Jurkat, Clone E6-1 (cell line): Measurements from ENCODE around the gene NAPB. TPM values are rescaled to one million over a fixed set of nuclear protein-coding genes. Genes with fewer than 3 reads are reported as not detected.
A peak's percentile ranks its signal among the peaks of the same experiment; 100 is the strongest.
"Not testable (repeated sequence)": the region's sequence is repeated elsewhere in the genome, so short reads cannot be mapped to it uniquely, and the experiment has no call there.

Source experiments
- DNase-seq: peaks from one replicate; pipeline ENCODE4 v3.0.0-alpha.2; 2011; ENCODE audit warnings: low read depth, low spot score
- H3K4me3 ChIP-seq: 2 replicates; pipeline ENCODE4 v1.5.1; 2011; ENCODE audit warnings: mild to moderate bottlenecking, low read length, control low read depth, moderate library complexity
- polyA plus RNA-seq: library from polyadenylated mRNA; unstranded; fragments of >200 nt; gene quantifications from one replicate; pipeline ENCODE4 v1.2.1, GENCODE V29; 2012; ENCODE audit warnings: missing spikeins; ENCODE audit not compliant: insufficient read length, insufficient read depth

NAPB gene
- polyA plus RNA-seq = 8.5 TPM

GRCh38 chr20:23420943-23421931, at the start of gene NAPB:
Gene NAPB, minus strand, starts transcription at chr20:23421488. Its CDS starts 86 bp downstream, at chr20:23421402.
- peak; percentile 92 for DNase-seq
- H3K4me3 ChIP-seq = peak within 1 kb of the TSS; percentile 83

DNA sequence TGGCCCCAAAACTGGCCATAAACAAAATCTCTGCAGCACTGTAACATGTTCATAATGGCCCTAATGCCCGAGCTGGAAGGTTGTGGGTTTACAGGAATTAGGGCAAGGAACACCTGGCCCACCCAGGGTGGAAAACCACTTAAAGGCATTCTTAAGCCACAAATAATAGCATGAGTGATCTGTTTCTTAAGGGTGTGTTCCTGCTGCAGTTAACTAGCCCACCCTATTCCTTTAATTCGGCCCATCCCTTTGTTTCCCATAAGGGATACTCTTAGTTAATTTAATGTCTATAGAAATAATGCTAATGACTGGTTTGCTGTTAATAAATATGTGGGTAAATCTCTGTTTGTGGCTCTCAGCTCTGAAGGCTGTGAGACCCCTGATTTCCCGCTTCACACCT, 45.7 kb upstream of the NAPB start:
- DNase-seq = not testable (repeated sequence)

DNA sequence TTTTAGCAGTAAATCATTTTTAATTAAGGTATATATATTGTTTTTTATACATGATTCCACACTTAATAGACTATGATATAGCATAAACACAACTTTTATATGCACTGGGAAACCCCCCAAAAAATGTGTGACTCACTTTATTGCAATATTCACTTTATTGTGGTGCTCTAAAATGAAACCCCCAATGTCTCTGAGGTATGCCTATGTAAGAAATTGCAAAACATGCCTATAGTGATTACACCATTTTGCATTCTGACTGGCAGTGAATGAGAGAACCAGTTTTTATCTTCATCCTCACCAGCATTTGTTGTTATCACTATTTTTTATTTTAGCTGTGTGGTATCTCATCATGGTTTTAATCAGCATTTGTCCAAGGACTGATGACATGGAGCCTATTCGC, 39.9 kb upstream of the NAPB start:
- DNase-seq = no peak
- no peak overlapping the region for H3K4me3 ChIP-seq

More for the DNA sequence above, 45.7 kb upstream of the NAPB start:
- not testable (repeated sequence) for H3K4me3 ChIP-seq

- no peak for DNase-seq
- H3K4me3 ChIP-seq = no peak overlapping the region
These were observed 38.3 kb upstream of the NAPB start for GRCh38 chr20:23459461-23460150.

DNA sequence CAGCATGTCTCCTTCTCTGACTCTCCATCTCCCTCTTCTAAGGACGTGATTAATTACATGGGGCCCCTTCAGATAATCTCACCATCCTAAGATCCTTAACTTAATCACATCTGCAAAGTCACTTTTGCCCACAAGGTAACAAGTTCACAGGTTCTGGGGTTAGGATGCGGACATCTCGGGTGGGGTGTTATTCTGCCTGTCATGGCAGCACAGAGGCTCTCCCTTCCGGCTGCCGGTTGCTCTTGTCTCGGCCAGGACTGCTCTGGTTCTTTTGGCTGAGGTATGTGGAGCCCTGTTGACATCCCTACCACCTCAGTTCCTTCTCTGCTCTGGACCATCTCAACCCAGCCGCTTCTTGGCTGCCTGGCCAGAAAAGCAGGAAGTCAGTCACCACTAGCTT, 35.6 kb upstream of the NAPB start:
- H3K4me3 ChIP-seq = no peak overlapping the region
- DNase-seq = no peak

DNA sequence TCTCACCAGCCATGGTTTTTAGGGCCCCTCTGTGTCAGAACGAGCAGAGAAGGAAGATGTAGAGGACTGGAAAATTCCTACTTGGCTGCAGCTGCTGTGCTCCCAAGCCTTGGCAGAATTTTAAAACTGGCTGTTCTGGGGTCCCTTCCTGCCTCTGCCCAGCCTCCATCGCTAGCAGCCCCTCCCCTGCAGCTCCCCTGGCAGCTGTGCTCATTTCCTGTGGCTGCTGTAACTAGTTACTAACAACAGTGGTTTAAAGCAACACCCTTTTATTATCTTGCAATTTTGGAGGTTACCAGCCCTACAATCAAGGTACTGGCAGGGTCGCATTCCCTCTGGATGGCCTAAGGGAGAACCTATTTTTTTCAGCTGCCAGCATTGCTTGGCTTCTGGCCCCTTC, 35.1 kb upstream of the NAPB start:
- H3K4me3 ChIP-seq = no peak overlapping the region; the same call in 1 of the 2 replicates
- peak; percentile 58 for DNase-seq

- H3K4me3 ChIP-seq = no peak overlapping the region
- DNase-seq = peak; percentile 28
These were observed 34.4 kb upstream of the NAPB start for GRCh38 chr20:23455639-23456038.

GRCh38 chr20:23454816-23455215, 33.5 kb upstream of the NAPB start:
- DNase-seq = no peak
- H3K4me3 ChIP-seq = no peak overlapping the region

DNA sequence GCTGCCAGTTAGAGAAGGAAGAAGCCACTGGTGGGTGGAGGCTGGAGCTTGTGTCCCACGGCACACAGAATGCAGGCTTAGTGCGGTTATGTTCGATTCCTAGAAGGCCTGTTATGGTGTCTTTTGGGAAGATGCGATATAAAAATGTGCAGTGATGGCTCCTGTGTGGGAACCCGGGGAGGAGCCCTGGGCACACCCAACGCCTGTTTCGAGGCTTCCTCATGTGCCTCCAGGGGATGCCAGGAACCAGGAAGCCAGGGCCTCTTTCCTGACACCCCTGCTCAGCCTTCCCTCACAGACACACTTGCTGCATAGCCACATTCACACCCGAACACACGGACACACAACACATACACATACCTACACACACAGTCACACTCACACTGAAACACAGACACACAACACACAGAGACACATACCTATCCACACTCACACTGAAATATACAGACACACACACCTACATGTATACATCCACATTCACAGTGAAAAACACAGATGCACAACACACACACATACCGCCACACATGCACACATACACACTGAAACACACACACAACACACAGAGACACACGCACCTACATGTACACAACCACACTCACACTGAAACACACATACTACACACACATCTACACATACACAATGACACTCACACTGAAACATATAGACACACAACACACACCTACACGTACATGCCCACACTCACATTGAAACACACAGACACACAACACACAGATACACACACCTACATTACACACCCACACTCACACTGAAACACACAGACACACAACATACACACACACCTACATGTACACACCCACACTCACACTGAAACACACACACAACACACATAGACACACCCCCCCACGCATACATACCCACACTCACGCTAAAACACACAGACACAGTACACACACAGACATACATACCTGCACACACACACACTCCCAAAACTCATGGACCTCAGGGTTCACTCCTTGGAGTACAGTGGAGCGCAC, 32.6 kb upstream of the NAPB start:
- DNase-seq = no peak

GRCh38 chr20:23452776-23453175, 31.5 kb upstream of the NAPB start, which contains the start of gene CST11:
Gene CST11, minus strand, starts transcription at chr20:23452876. Its CDS starts 65 bp downstream, at chr20:23452811.
- DNase-seq = no peak
- no peak within 1 kb of the TSS for H3K4me3 ChIP-seq

More for the DNA sequence above, 32.6 kb upstream of the NAPB start:
- no peak overlapping the region for H3K4me3 ChIP-seq

GRCh38 chr20:23451956-23452487, 30.7 kb upstream of the NAPB start:
- H3K4me3 ChIP-seq = no peak overlapping the region
- DNase-seq = no peak

DNA sequence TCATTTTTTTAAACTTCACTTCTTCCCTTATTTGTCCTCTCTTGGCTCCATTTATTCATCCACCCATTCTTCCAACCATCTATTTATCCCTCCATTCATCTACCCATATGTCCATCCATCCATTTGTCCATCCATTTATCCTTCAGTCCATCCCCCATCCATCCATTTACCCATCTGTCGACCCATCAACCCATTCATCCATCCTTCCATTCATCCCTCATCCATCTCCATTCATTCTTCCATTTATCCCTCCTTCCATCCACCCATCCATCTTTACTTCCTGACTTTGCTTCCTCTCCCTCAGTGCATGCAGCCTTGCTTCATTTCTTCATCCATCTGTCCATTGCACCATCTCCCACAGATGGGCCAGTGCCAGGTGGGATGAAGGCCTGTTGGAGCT, 29.6 kb upstream of the NAPB start:
- no peak overlapping the region for H3K4me3 ChIP-seq
- DNase-seq = no peak

GRCh38 chr20:23449421-23449820, 28.1 kb upstream of the NAPB start:
- peak; percentile 67 for DNase-seq
- H3K4me3 ChIP-seq = no peak overlapping the region

- H3K4me3 ChIP-seq = no peak overlapping the region
- DNase-seq = no peak
These were observed 26.9 kb upstream of the NAPB start for GRCh38 chr20:23448167-23448566.

GRCh38 chr20:23446505-23446904, 25.2 kb upstream of the NAPB start:
- no peak overlapping the region for H3K4me3 ChIP-seq
- DNase-seq = no peak

DNA sequence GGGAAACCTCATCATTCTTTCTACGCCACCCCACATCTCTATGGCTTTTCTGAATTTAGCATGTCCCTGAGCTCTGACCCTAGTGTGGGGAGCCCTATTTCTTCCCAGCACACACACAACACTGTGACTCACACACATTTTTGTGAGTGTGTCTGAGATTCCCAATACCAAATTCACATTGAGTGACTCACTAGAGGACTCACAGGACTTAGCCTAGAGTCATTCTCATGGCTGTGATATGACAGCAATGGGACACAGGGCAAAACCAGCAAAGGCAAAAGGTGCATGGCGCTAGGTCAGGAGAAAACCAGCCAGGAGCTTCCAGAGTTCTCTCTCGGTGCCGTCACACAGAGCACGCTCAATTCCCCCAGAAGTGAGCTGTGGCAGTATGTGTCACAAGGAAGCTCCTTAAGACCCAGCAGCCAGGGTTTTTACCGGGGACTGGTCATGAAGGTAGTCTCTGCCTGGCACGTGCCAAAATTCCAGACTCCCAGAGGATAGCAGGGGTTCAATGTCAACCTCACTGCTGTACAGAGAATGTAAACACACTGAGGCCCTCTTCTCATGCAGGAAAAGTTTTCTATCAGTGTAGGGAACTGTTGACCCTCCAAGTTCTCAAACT, 24.4 kb upstream of the NAPB start:
- no peak overlapping the region for H3K4me3 ChIP-seq
- DNase-seq = no peak

DNA sequence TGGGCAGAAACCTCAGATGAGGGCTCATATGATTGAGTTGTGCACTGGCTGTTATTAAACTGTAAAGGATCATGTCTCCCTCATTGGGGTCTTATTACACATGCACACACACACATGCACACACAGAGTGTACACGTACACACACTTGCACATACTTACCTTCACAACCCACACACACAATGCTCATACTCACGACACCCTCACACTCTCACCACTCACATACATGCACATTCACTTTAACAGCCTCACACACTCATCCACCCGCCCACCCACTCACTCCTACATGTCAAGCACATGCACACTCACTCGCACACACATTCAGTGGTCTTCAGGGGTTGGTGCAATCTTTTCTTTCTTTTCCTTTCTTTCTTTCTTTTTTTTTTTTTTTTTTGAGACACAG, 23.6 kb upstream of the NAPB start:
- H3K4me3 ChIP-seq = no peak overlapping the region
- DNase-seq = no peak

DNA sequence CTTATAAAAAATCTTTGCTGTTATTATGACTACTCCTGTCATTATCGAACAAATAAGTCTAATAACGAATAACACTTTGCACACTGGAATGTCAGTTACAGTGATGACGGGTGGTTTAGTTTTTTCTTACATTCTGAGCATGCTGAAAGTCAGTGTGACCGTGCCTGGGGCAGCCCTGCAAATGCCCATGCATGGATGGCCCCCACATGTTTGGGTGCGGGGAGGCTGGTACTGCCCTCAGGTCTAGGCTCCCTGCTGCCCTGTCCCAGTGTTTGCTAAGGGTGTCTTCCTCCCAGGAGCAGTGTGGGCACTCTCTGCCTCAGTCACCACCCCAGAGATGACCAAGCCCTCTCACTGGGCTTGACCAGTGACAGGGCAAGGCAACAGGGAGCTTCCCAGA, 21.1 kb upstream of the NAPB start:
- no peak for DNase-seq
- H3K4me3 ChIP-seq = no peak overlapping the region
